Activated CD4-positive, alpha-beta T cell treated with anti-CD3 and anti-CD28 coated beads, Interleukin-2, amount 10 ng/mL, durations not matched to agents 7 days and 5 days (primary cell): ENCODE results near the gene LRRC47. TPM values are rescaled to one million over a fixed set of nuclear protein-coding genes. Genes with fewer than 3 reads are reported as not detected.
A peak's percentile ranks its signal among the peaks of the same experiment; 100 is the strongest.

Experiments
- CTCF ChIA-PET: fragments of 350-600 bp; sonication (Branson Sonifier 250); formaldehyde crosslinking; loops from one replicate; lab custom pipeline; 2021; ENCODE audit warnings: antibody characterized with exemption; lab: Charles Lee
- POLR2A ChIA-PET: fragments of 350-600 bp; sonication (Branson Sonifier 250); formaldehyde crosslinking; loops from one replicate; lab custom pipeline; 2021; ENCODE audit warnings: antibody characterized with exemption; lab: Charles Lee
- DNase-seq: peaks from one replicate; pipeline ENCODE4 v3.0.0-alpha.2; 2020
- H3K27ac Mint-ChIP-seq: one replicate; pipeline ENCODE4 v1.8.0; 2021; ENCODE audit warnings: mild to moderate bottlenecking, moderate library complexity, mixed read lengths
- H3K27me3 Mint-ChIP-seq: one replicate; pipeline ENCODE4 v1.8.0; 2021; ENCODE audit warnings: mixed read lengths
- H3K36me3 Mint-ChIP-seq: one replicate; pipeline ENCODE4 v1.8.0; 2021; ENCODE audit warnings: low read depth, mixed read lengths
- H3K4me1 Mint-ChIP-seq: one replicate; pipeline ENCODE4 v1.8.0; 2021; ENCODE audit warnings: mixed read lengths
- H3K4me3 Mint-ChIP-seq: one replicate; pipeline ENCODE4 v1.8.0; 2021; ENCODE audit warnings: mild to moderate bottlenecking, moderate library complexity, mixed read lengths
- H3K9me3 Mint-ChIP-seq: one replicate; pipeline ENCODE4 v1.8.0; 2021; ENCODE audit warnings: mixed read lengths
- total RNA-seq, 2 experiments: library from RNA; stranded (reverse); gene quantifications; one replicate each; pipeline ENCODE4 v1.2.3, GENCODE V29; 2021

LRRC47 gene
- total RNA-seq = 10 to 100 TPM; 37.7 to 42.7 TPM

GRCh38 chr1:3796215-3797061, at the start of gene LRRC47:
TSS of gene LRRC47 (minus strand) at chr1:3796498. CDS start at chr1:3796476, 22 bp downstream.
- POLR2A ChIA-PET = interaction anchor here (0.6 kb wide), 1 partner anchor 13 kb away, joined by 5 read pairs; no protein-coding TSS in a partner anchor

GRCh38 chr1:3842912-3843311, 46.6 kb upstream of the LRRC47 start:
- ChIA-PET CTCF (interaction anchor here (1.1 kb wide), 1 partner anchor 11 kb away, joined by 3 read pairs; no protein-coding TSS in a partner anchor), POLR2A (no interaction called here)
- Mint-ChIP-seq H3K27me3 (no peaks in the 10 kb centered on the region), H3K36me3 (peaks cover 47% of the 10 kb centered on the region), H3K4me3 (no peak overlapping the region), H3K4me1 (no peaks in the 10 kb centered on the region), H3K27ac (no peak overlapping the region), H3K9me3 (no peaks in the 10 kb centered on the region)
- DNase-seq = no peak

More at GRCh38 chr1:3796215-3797061, at the start of gene LRRC47:
- peak; percentile 96 for DNase-seq
- no peaks in the 10 kb centered on the region for H3K9me3 Mint-ChIP-seq
- peak within 1 kb of the TSS; percentile 96 for H3K27ac Mint-ChIP-seq
- CTCF ChIA-PET = interaction anchor here (0.8 to 5.9 kb wide), 3 partner anchors 9 to 100 kb away, joined by 3 to 29 read pairs (median 4); no protein-coding TSS in a partner anchor
- peaks cover 8% of the 10 kb centered on the region for H3K36me3 Mint-ChIP-seq
- peak within 1 kb of the TSS; percentile 88 for H3K4me3 Mint-ChIP-seq
- peaks cover 48% of the 10 kb centered on the region for H3K4me1 Mint-ChIP-seq
- H3K27me3 Mint-ChIP-seq = peaks cover 2% of the 10 kb centered on the region

- H3K27ac Mint-ChIP-seq = no peak overlapping the region
- H3K27me3 Mint-ChIP-seq = no peaks in the 10 kb centered on the region
- ChIA-PET CTCF (interaction anchor here (1.3 kb wide), 1 partner anchor 15 kb away, joined by 4 read pairs; no protein-coding TSS in a partner anchor), POLR2A (no interaction called here)
- no peak overlapping the region for H3K4me3 Mint-ChIP-seq
- peaks cover 6% of the 10 kb centered on the region for H3K9me3 Mint-ChIP-seq
- no peaks in the 10 kb centered on the region for H3K4me1 Mint-ChIP-seq
- no peak for DNase-seq
- peaks cover 53% of the 10 kb centered on the region for H3K36me3 Mint-ChIP-seq
Measured at GRCh38 chr1:3841491-3841890, 45.2 kb upstream of the LRRC47 start.

- H3K27ac Mint-ChIP-seq = no peak overlapping the region
- no peak overlapping the region for H3K4me3 Mint-ChIP-seq
- POLR2A ChIA-PET = no interaction called here
- H3K4me1 Mint-ChIP-seq = no peaks in the 10 kb centered on the region
- H3K9me3 Mint-ChIP-seq = peaks cover 6% of the 10 kb centered on the region
- no peak for DNase-seq
- no peaks in the 10 kb centered on the region for H3K27me3 Mint-ChIP-seq
- H3K36me3 Mint-ChIP-seq = peaks cover 60% of the 10 kb centered on the region
- CTCF ChIA-PET = no interaction called here
Measured at GRCh38 chr1:3838788-3839187, 42.5 kb upstream of the LRRC47 start.

GRCh38 chr1:3837685-3838084, 41.4 kb upstream of the LRRC47 start:
- peaks cover 6% of the 10 kb centered on the region for H3K9me3 Mint-ChIP-seq
- no peak overlapping the region for H3K4me3 Mint-ChIP-seq
- DNase-seq = no peak
- peaks cover 56% of the 10 kb centered on the region for H3K36me3 Mint-ChIP-seq
- H3K4me1 Mint-ChIP-seq = no peaks in the 10 kb centered on the region
- ChIA-PET POLR2A (no interaction called here), CTCF (interaction anchor here (0.5 kb wide), 1 partner anchor 832 kb away, joined by 7 read pairs; no protein-coding TSS in a partner anchor)
- no peaks in the 10 kb centered on the region for H3K27me3 Mint-ChIP-seq
- no peak overlapping the region for H3K27ac Mint-ChIP-seq

GRCh38 chr1:3837200-3837599, 40.9 kb upstream of the LRRC47 start:
- DNase-seq = no peak
- ChIA-PET POLR2A (no interaction called here), CTCF (interaction anchor here (0.5 kb wide), 1 partner anchor 832 kb away, joined by 7 read pairs; no protein-coding TSS in a partner anchor)
- Mint-ChIP-seq H3K9me3 (peaks cover 6% of the 10 kb centered on the region), H3K4me1 (no peaks in the 10 kb centered on the region), H3K36me3 (peaks cover 57% of the 10 kb centered on the region), H3K27ac (peak overlapping the region; percentile 50), H3K4me3 (no peak overlapping the region), H3K27me3 (no peaks in the 10 kb centered on the region)

- Mint-ChIP-seq H3K27me3 (no peaks in the 10 kb centered on the region), H3K27ac (no peak overlapping the region), H3K4me1 (no peaks in the 10 kb centered on the region), H3K4me3 (no peak overlapping the region), H3K36me3 (peaks cover 61% of the 10 kb centered on the region), H3K9me3 (peaks cover 6% of the 10 kb centered on the region)
- DNase-seq = no peak
- CTCF ChIA-PET = interaction anchor here (0.6 to 1.0 kb wide), 2 partner anchors 10 to 21 kb away, joined by 3 read pairs; partner anchors contain the start of genes CEP104 and DFFB
- POLR2A ChIA-PET = interaction anchor here (0.8 kb wide), 1 partner anchor 694 kb away, joined by 5 read pairs; no protein-coding TSS in a partner anchor
Measured at GRCh38 chr1:3836421-3836820, 40.1 kb upstream of the LRRC47 start.

GRCh38 chr1:3834701-3835100, 38.4 kb upstream of the LRRC47 start:
- POLR2A ChIA-PET = no interaction called here

GRCh38 chr1:3831689-3832088, 35.4 kb upstream of the LRRC47 start:
- Mint-ChIP-seq H3K4me3 (no peak overlapping the region), H3K36me3 (peaks cover 34% of the 10 kb centered on the region), H3K9me3 (no peaks in the 10 kb centered on the region), H3K4me1 (no peaks in the 10 kb centered on the region), H3K27ac (no peak overlapping the region), H3K27me3 (no peaks in the 10 kb centered on the region)
- POLR2A ChIA-PET = no interaction called here
- DNase-seq = no peak
- CTCF ChIA-PET = no interaction called here

More at GRCh38 chr1:3834701-3835100, 38.4 kb upstream of the LRRC47 start:
- H3K36me3 Mint-ChIP-seq = peaks cover 57% of the 10 kb centered on the region
- H3K4me1 Mint-ChIP-seq = no peaks in the 10 kb centered on the region
- H3K4me3 Mint-ChIP-seq = no peak overlapping the region
- H3K9me3 Mint-ChIP-seq = peaks cover 6% of the 10 kb centered on the region
- no peak for DNase-seq
- CTCF ChIA-PET = no interaction called here
- no peaks in the 10 kb centered on the region for H3K27me3 Mint-ChIP-seq
- H3K27ac Mint-ChIP-seq = no peak overlapping the region

- CTCF ChIA-PET = interaction anchor here (1.0 kb wide), 1 partner anchor 12 kb away, joined by 3 read pairs; no protein-coding TSS in a partner anchor
Measured at GRCh38 chr1:3828391-3828790, 32.1 kb upstream of the LRRC47 start.

GRCh38 chr1:3827813-3828307, 31.6 kb upstream of the LRRC47 start:
- Mint-ChIP-seq H3K27me3 (no peaks in the 10 kb centered on the region), H3K27ac (peak overlapping the region; percentile 36), H3K4me3 (no peak overlapping the region), H3K4me1 (no peaks in the 10 kb centered on the region), H3K36me3 (peaks cover 22% of the 10 kb centered on the region), H3K9me3 (no peaks in the 10 kb centered on the region)
- POLR2A ChIA-PET = no interaction called here
- CTCF ChIA-PET = interaction anchor here (1.0 kb wide), 1 partner anchor 11 kb away, joined by 3 read pairs; no protein-coding TSS in a partner anchor
- DNase-seq = no peak

More at GRCh38 chr1:3828391-3828790, 32.1 kb upstream of the LRRC47 start:
- Mint-ChIP-seq H3K4me3 (no peak overlapping the region), H3K4me1 (no peaks in the 10 kb centered on the region), H3K9me3 (no peaks in the 10 kb centered on the region), H3K36me3 (peaks cover 24% of the 10 kb centered on the region), H3K27ac (no peak overlapping the region), H3K27me3 (no peaks in the 10 kb centered on the region)
- POLR2A ChIA-PET = no interaction called here
- DNase-seq = no peak

- Mint-ChIP-seq H3K4me3 (no peak overlapping the region), H3K9me3 (no peaks in the 10 kb centered on the region), H3K27me3 (no peaks in the 10 kb centered on the region), H3K27ac (no peak overlapping the region), H3K36me3 (peaks cover 22% of the 10 kb centered on the region), H3K4me1 (no peaks in the 10 kb centered on the region)
- no peak for DNase-seq
- CTCF ChIA-PET = no interaction called here
- POLR2A ChIA-PET = no interaction called here
Measured at GRCh38 chr1:3825356-3825755, 29.1 kb upstream of the LRRC47 start.

GRCh38 chr1:3824650-3825049, 28.4 kb upstream of the LRRC47 start:
- no peaks in the 10 kb centered on the region for H3K4me1 Mint-ChIP-seq

More at GRCh38 chr1:3824650-3825049, 28.4 kb upstream of the LRRC47 start:
- no peak for DNase-seq
- no peak overlapping the region for H3K4me3 Mint-ChIP-seq
- CTCF ChIA-PET = no interaction called here
- no peak overlapping the region for H3K27ac Mint-ChIP-seq
- POLR2A ChIA-PET = no interaction called here
- H3K36me3 Mint-ChIP-seq = peaks cover 22% of the 10 kb centered on the region
- no peaks in the 10 kb centered on the region for H3K9me3 Mint-ChIP-seq
- H3K27me3 Mint-ChIP-seq = no peaks in the 10 kb centered on the region
